ENCODE data around the gene CHN1.

CHN1 gene

DNA sequence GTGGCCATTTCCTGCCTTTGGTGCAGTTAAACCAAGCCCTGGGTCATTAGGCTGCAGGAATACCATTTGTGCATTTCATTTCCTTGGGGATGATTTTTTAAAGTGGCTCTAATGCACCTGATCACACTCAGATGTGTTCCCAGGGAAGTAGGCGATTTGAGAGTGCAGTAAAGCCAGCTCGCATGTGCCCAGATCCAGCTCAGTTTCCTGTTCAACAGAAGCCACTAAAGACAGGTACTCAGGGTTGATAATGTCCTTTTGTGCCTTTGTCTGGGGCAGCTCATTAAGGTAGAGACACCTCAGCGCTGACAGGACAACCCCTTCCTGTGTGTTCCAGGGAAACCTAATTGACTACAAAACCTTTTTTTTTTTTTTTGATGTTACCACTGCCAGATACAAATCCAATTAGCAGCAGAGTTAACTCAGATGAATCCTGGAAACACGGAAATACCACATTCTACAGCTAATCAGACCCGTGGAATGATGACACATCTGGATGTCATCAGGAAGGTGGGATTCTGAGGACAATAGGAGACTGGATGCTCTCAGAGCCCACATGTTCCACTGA is 225.7 kb downstream of the CHN1 start:
- H3K9ac ChIP-seq (ENCODE audit: low read length), result no peak overlapping the region
- H3K4me3 ChIP-seq (ENCODE audit: low read depth in 1 of 2, low read length in 2 of 2), result no peak overlapping the region
- H3K27ac ChIP-seq (ENCODE audit: low read depth, low read length), result no peak overlapping the region
- no peaks in the 10 kb centered on the region for H3K4me1 ChIP-seq (ENCODE audit: insufficient read depth, low read length)
- no peaks in the 10 kb centered on the region for H3K36me3 ChIP-seq (ENCODE audit: insufficient read depth, low read length)
- H3K9me3 ChIP-seq (ENCODE audit: low read length), result no peaks in the 10 kb centered on the region
- no peaks in the 10 kb centered on the region for H3K27me3 ChIP-seq (ENCODE audit: control insufficient read depth in 1 of 2, insufficient read depth in 2 of 2, low read length in 2 of 2)

DNA sequence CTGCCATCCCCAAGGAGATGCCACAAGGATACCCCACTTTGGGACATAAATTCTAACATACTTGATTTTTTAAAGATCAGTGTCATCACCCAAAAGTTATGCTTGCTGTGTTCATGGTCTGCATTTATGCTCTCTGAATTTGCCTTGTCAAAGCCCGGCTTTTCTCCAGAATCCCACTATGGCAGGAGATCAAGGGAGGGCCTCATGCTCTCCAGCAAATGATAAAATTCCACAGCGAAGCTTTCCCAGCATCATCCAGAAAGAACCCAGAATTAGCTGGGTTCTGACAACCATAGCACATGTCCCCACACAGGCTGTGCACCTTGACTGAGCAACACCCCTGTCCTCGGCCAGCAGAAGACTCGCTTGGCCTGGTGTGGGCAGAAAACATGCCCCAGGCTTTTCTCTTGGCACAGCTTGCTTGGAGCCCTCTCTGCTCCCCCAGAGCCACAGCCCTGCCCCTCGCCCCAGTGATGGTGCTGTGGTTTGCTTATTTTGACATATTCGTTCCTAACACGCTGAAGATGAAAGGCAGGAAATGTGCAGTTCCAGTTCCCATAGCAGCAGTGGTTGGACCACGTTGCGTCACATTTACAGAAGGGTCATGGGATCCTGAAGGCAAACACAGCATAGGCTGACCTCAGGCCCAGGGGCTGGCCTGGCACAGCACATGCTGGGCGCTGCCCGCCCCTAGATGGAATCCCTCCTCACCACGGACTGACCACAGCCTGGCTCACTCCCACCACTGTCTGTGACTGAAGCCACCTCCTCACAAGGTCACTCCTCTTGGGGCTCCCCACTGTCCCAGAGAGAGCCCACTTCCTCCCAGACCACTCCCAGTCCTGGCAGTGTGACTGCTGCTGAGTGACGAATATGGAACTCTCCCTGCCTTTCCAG is 226.8 kb downstream of the CHN1 start:
- H3K36me3 ChIP-seq (ENCODE audit: insufficient read depth, low read length), result no peaks in the 10 kb centered on the region
- no peak overlapping the region for H3K9ac ChIP-seq (ENCODE audit: low read length)
- no peak overlapping the region for H3K27ac ChIP-seq (ENCODE audit: low read depth, low read length)
- H3K9me3 ChIP-seq (ENCODE audit: low read length), result no peaks in the 10 kb centered on the region
- H3K4me3 ChIP-seq (ENCODE audit: low read depth in 1 of 2, low read length in 2 of 2), result no peak overlapping the region
- H3K4me1 ChIP-seq (ENCODE audit: insufficient read depth, low read length), result no peaks in the 10 kb centered on the region
- H3K27me3 ChIP-seq (ENCODE audit: control insufficient read depth in 1 of 2, insufficient read depth in 2 of 2, low read length in 2 of 2), result no peaks in the 10 kb centered on the region

GRCh38 chr2:174777347-174778084 is 227.7 kb downstream of the CHN1 start:
- Histone ChIP-seq H3K9ac (ENCODE audit: low read length) (no peak overlapping the region), H3K4me3 (ENCODE audit: low read depth in 1 of 2, low read length in 2 of 2) (no peak overlapping the region), H3K27me3 (ENCODE audit: control insufficient read depth in 1 of 2, insufficient read depth in 2 of 2, low read length in 2 of 2) (no peaks in the 10 kb centered on the region), H3K9me3 (ENCODE audit: low read length) (no peaks in the 10 kb centered on the region), H3K27ac (ENCODE audit: low read depth, low read length) (no peak overlapping the region), H3K36me3 (ENCODE audit: insufficient read depth, low read length) (no peaks in the 10 kb centered on the region), H3K4me1 (ENCODE audit: insufficient read depth, low read length) (no peaks in the 10 kb centered on the region)

GRCh38 chr2:174776675-174777074 is 228.5 kb downstream of the CHN1 start:
- no peaks in the 10 kb centered on the region for H3K9me3 ChIP-seq (ENCODE audit: low read length)
- H3K27me3 ChIP-seq (ENCODE audit: control insufficient read depth in 1 of 2, insufficient read depth in 2 of 2, low read length in 2 of 2), result no peaks in the 10 kb centered on the region
- no peak overlapping the region for H3K4me3 ChIP-seq (ENCODE audit: low read depth in 1 of 2, low read length in 2 of 2)
- H3K4me1 ChIP-seq (ENCODE audit: insufficient read depth, low read length), result peaks cover 7% of the 10 kb centered on the region
- no peaks in the 10 kb centered on the region for H3K36me3 ChIP-seq (ENCODE audit: insufficient read depth, low read length)
- H3K9ac ChIP-seq (ENCODE audit: low read length), result no peak overlapping the region
- no peak overlapping the region for H3K27ac ChIP-seq (ENCODE audit: low read depth, low read length)

GRCh38 chr2:174776223-174776622 is 229.0 kb downstream of the CHN1 start:
- Histone ChIP-seq H3K27me3 (ENCODE audit: control insufficient read depth in 1 of 2, insufficient read depth in 2 of 2, low read length in 2 of 2) (no peaks in the 10 kb centered on the region), H3K4me1 (ENCODE audit: insufficient read depth, low read length) (peaks cover 7% of the 10 kb centered on the region), H3K9ac (ENCODE audit: low read length) (no peak overlapping the region), H3K4me3 (ENCODE audit: low read depth in 1 of 2, low read length in 2 of 2) (no peak overlapping the region), H3K9me3 (ENCODE audit: low read length) (no peaks in the 10 kb centered on the region), H3K27ac (ENCODE audit: low read depth, low read length) (no peak overlapping the region), H3K36me3 (ENCODE audit: insufficient read depth, low read length) (no peaks in the 10 kb centered on the region)

GRCh38 chr2:174775571-174775980 is 229.6 kb downstream of the CHN1 start:
- no peaks in the 10 kb centered on the region for H3K27me3 ChIP-seq (ENCODE audit: control insufficient read depth in 1 of 2, insufficient read depth in 2 of 2, low read length in 2 of 2)
- H3K4me3 ChIP-seq (ENCODE audit: low read depth in 1 of 2, low read length in 2 of 2), result no peak overlapping the region
- H3K9me3 ChIP-seq (ENCODE audit: low read length), result no peaks in the 10 kb centered on the region
- no peak overlapping the region for H3K27ac ChIP-seq (ENCODE audit: low read depth, low read length)
- H3K36me3 ChIP-seq (ENCODE audit: insufficient read depth, low read length), result no peaks in the 10 kb centered on the region
- peaks cover 7% of the 10 kb centered on the region for H3K4me1 ChIP-seq (ENCODE audit: insufficient read depth, low read length)
- no peak overlapping the region for H3K9ac ChIP-seq (ENCODE audit: low read length)

DNA sequence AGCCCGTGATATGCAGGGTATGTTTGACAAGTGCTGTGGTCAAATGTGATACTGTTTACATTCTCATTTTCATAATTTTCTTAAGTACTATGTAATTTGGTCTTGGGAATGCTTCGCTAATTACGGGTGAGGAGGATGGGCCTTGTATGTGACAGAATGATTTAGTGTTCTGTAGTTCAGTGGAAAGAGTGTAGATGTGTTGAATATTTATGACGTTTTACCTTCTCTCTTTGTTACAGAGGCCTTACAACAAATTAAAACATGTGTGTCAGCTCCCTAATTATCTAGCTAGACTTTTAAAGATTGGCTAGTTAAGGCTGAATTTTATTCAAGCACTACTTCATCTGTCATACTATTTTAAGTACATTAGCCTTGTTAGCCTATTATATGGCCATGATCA is 230.3 kb downstream of the CHN1 start:
- no peaks in the 10 kb centered on the region for H3K9me3 ChIP-seq (ENCODE audit: low read length)
- H3K36me3 ChIP-seq (ENCODE audit: insufficient read depth, low read length), result no peaks in the 10 kb centered on the region
- H3K9ac ChIP-seq (ENCODE audit: low read length), result no peak overlapping the region
- H3K4me1 ChIP-seq (ENCODE audit: insufficient read depth, low read length), result peaks cover 7% of the 10 kb centered on the region
- no peak overlapping the region for H3K4me3 ChIP-seq (ENCODE audit: low read depth in 1 of 2, low read length in 2 of 2)
- no peaks in the 10 kb centered on the region for H3K27me3 ChIP-seq (ENCODE audit: control insufficient read depth in 1 of 2, insufficient read depth in 2 of 2, low read length in 2 of 2)
- H3K27ac ChIP-seq (ENCODE audit: low read depth, low read length), result no peak overlapping the region

GRCh38 chr2:174773215-174773614 is 232.0 kb downstream of the CHN1 start:
- Histone ChIP-seq H3K27me3 (ENCODE audit: control insufficient read depth in 1 of 2, insufficient read depth in 2 of 2, low read length in 2 of 2) (no peaks in the 10 kb centered on the region), H3K4me1 (ENCODE audit: insufficient read depth, low read length) (peaks cover 7% of the 10 kb centered on the region), H3K4me3 (ENCODE audit: low read depth in 1 of 2, low read length in 2 of 2) (no peak overlapping the region), H3K27ac (ENCODE audit: low read depth, low read length) (no peak overlapping the region), H3K9ac (ENCODE audit: low read length) (no peak overlapping the region), H3K9me3 (ENCODE audit: low read length) (no peaks in the 10 kb centered on the region), H3K36me3 (ENCODE audit: insufficient read depth, low read length) (no peaks in the 10 kb centered on the region)

DNA sequence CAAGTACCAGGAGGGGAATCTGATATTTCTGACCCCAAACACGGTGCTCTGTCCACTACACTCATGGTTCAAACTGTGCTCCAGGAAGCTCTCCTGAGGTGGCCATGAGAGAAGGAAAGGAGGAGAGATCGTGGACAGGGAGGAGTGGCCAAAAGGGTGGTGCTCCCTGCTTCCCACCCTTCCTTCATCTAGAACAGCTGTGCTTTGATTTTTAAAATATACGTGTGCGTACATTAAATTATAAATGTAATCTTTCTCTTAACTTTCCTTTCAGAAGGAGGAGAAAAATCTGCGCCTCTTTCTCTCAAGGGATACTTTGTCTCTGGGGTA is 232.7 kb downstream of the CHN1 start:
- H3K27ac ChIP-seq (ENCODE audit: low read depth, low read length), result no peak overlapping the region
- peaks cover 7% of the 10 kb centered on the region for H3K4me1 ChIP-seq (ENCODE audit: insufficient read depth, low read length)
- no peaks in the 10 kb centered on the region for H3K27me3 ChIP-seq (ENCODE audit: control insufficient read depth in 1 of 2, insufficient read depth in 2 of 2, low read length in 2 of 2)
- no peak overlapping the region for H3K4me3 ChIP-seq (ENCODE audit: low read depth in 1 of 2, low read length in 2 of 2)
- H3K9ac ChIP-seq (ENCODE audit: low read length), result no peak overlapping the region
- no peaks in the 10 kb centered on the region for H3K9me3 ChIP-seq (ENCODE audit: low read length)
- no peaks in the 10 kb centered on the region for H3K36me3 ChIP-seq (ENCODE audit: insufficient read depth, low read length)

- Histone ChIP-seq H3K4me3 (ENCODE audit: low read depth in 1 of 2, low read length in 2 of 2) (peak overlapping the region in 1 of 2 donors; percentile 36), H3K27me3 (ENCODE audit: control insufficient read depth in 1 of 2, insufficient read depth in 2 of 2, low read length in 2 of 2) (no peaks in the 10 kb centered on the region), H3K9me3 (ENCODE audit: low read length) (no peaks in the 10 kb centered on the region), H3K9ac (ENCODE audit: low read length) (no peak overlapping the region), H3K27ac (ENCODE audit: low read depth, low read length) (no peak overlapping the region), H3K4me1 (ENCODE audit: insufficient read depth, low read length) (peaks cover 7% of the 10 kb centered on the region), H3K36me3 (ENCODE audit: insufficient read depth, low read length) (no peaks in the 10 kb centered on the region)
Observed at GRCh38 chr2:174771631-174772471, 233.3 kb downstream of the CHN1 start.

- no peaks in the 10 kb centered on the region for H3K36me3 ChIP-seq (ENCODE audit: insufficient read depth, low read length)
- no peak overlapping the region for H3K27ac ChIP-seq (ENCODE audit: low read depth, low read length)
- no peak overlapping the region for H3K4me3 ChIP-seq (ENCODE audit: low read depth in 1 of 2, low read length in 2 of 2)
- H3K27me3 ChIP-seq (ENCODE audit: control insufficient read depth in 1 of 2, insufficient read depth in 2 of 2, low read length in 2 of 2), result no peaks in the 10 kb centered on the region
- no peak overlapping the region for H3K9ac ChIP-seq (ENCODE audit: low read length)
- peaks cover 7% of the 10 kb centered on the region for H3K4me1 ChIP-seq (ENCODE audit: insufficient read depth, low read length)
- no peaks in the 10 kb centered on the region for H3K9me3 ChIP-seq (ENCODE audit: low read length)
Observed at GRCh38 chr2:174771136-174771535, 234.0 kb downstream of the CHN1 start.
